ENCODE measurements around the gene MAPKAP1.

Gene MAPKAP1

GRCh38 chr9:125426926-125427325, 280.1 kb downstream of the MAPKAP1 start:
- CTCF ChIA-PET: interaction anchor here (0.6 to 1.5 kb wide), 3 partner anchors 13 to 806 kb away, joined by 3 read pairs; no protein-coding TSS in a partner anchor
- TF ChIP-seq BHLHE40 (IDR thresholded peaks at IDR 0.05; ENCODE audit: borderline replicate concordance) (no peak), LEF1 (IDR thresholded peaks at IDR 0.05; ENCODE audit: borderline replicate concordance) (no peak), FOXK2 (IDR thresholded peaks at IDR 0.05) (no peak), ARNT (IDR thresholded peaks at IDR 0.05) (no peak), TARDBP (IDR thresholded peaks at IDR 0.05) (no peak), SP1 (IDR thresholded peaks at IDR 0.05) (no peak)
- no peak for DNase-seq (ENCODE audit: extremely low spot score)
- POLR2A ChIA-PET: no interaction called here

GRCh38 chr9:125425901-125426515, 281.0 kb downstream of the MAPKAP1 start:
- ChIA-PET CTCF (interaction anchor here (0.9 kb wide), 1 partner anchor 137 kb away, joined by 3 read pairs; no protein-coding TSS in a partner anchor), POLR2A (no interaction called here)
- no peak for TF ChIP-seq FOXA1 (IDR thresholded peaks at IDR 0.05)
- no peak for TF ChIP-seq ARNT (IDR thresholded peaks at IDR 0.05)
- TF ChIP-seq SP1 (IDR thresholded peaks at IDR 0.05): no peak
- TF ChIP-seq PKNOX1 (IDR thresholded peaks at IDR 0.05): no peak
- no peak for TF ChIP-seq FOXK2 (IDR thresholded peaks at IDR 0.05)
- no peak for TF ChIP-seq CTBP1 (IDR thresholded peaks at IDR 0.05; ENCODE audit: borderline replicate concordance)
- TF ChIP-seq BHLHE40 (IDR thresholded peaks at IDR 0.05; ENCODE audit: borderline replicate concordance): no peak
- no peak for TF ChIP-seq ELF4 (IDR thresholded peaks at IDR 0.05)
- no peak for TF ChIP-seq SUZ12 (IDR thresholded peaks at IDR 0.05)
- TF ChIP-seq FOXM1 (IDR thresholded peaks at IDR 0.05; ENCODE audit: borderline replicate concordance): no peak
- TF ChIP-seq NFRKB (IDR thresholded peaks at IDR 0.05): no peak
- TF ChIP-seq LEF1 (IDR thresholded peaks at IDR 0.05; ENCODE audit: borderline replicate concordance): no peak
- TF ChIP-seq ZNF384 (IDR thresholded peaks at IDR 0.05): no peak
- no peak for TF ChIP-seq HDGF (IDR thresholded peaks at IDR 0.05; ENCODE audit: borderline replicate concordance)
- TF ChIP-seq TARDBP (IDR thresholded peaks at IDR 0.05): no peak
- no peak for TF ChIP-seq L3MBTL2 (conservative IDR thresholded peaks at IDR 0.05)
- DNase-seq (ENCODE audit: extremely low spot score): no peak

GRCh38 chr9:125425170-125425897, 281.7 kb downstream of the MAPKAP1 start:
- POLR2A ChIA-PET: no interaction called here
- no peak for DNase-seq (ENCODE audit: extremely low spot score)
- CTCF ChIA-PET: interaction anchor here (0.6 to 0.9 kb wide), 2 partner anchors 138 to 868 kb away, joined by 3 read pairs; no protein-coding TSS in a partner anchor
- TF ChIP-seq SUZ12 (IDR thresholded peaks at IDR 0.05): no peak
- TF ChIP-seq NFRKB (IDR thresholded peaks at IDR 0.05): no peak
- no peak for TF ChIP-seq ARNT (IDR thresholded peaks at IDR 0.05)
- no peak for TF ChIP-seq ZNF384 (IDR thresholded peaks at IDR 0.05)
- TF ChIP-seq FOXM1 (IDR thresholded peaks at IDR 0.05; ENCODE audit: borderline replicate concordance): no peak
- no peak for TF ChIP-seq BHLHE40 (IDR thresholded peaks at IDR 0.05; ENCODE audit: borderline replicate concordance)
- TF ChIP-seq TARDBP (IDR thresholded peaks at IDR 0.05): no peak
- TF ChIP-seq CTBP1 (IDR thresholded peaks at IDR 0.05; ENCODE audit: borderline replicate concordance): no peak
- TF ChIP-seq L3MBTL2 (conservative IDR thresholded peaks at IDR 0.05): no peak
- TF ChIP-seq PKNOX1 (IDR thresholded peaks at IDR 0.05): no peak
- TF ChIP-seq LEF1 (IDR thresholded peaks at IDR 0.05; ENCODE audit: borderline replicate concordance): no peak
- TF ChIP-seq HDGF (IDR thresholded peaks at IDR 0.05; ENCODE audit: borderline replicate concordance): no peak
- TF ChIP-seq FOXA1 (IDR thresholded peaks at IDR 0.05): no peak
- TF ChIP-seq ELF4 (IDR thresholded peaks at IDR 0.05): no peak

GRCh38 chr9:125423964-125424363, 283.0 kb downstream of the MAPKAP1 start:
- ChIA-PET CTCF (no interaction called here), POLR2A (no interaction called here)
- DNase-seq (ENCODE audit: extremely low spot score): no peak
- TF ChIP-seq FOXM1 (IDR thresholded peaks at IDR 0.05; ENCODE audit: borderline replicate concordance) (no peak), PKNOX1 (IDR thresholded peaks at IDR 0.05) (no peak), NFRKB (IDR thresholded peaks at IDR 0.05) (no peak), HDGF (IDR thresholded peaks at IDR 0.05; ENCODE audit: borderline replicate concordance) (no peak), ARNT (IDR thresholded peaks at IDR 0.05) (no peak), FOXA1 (IDR thresholded peaks at IDR 0.05) (no peak), TARDBP (IDR thresholded peaks at IDR 0.05) (no peak), ZNF384 (IDR thresholded peaks at IDR 0.05) (no peak), LEF1 (IDR thresholded peaks at IDR 0.05; ENCODE audit: borderline replicate concordance) (no peak), ELF4 (IDR thresholded peaks at IDR 0.05) (no peak), L3MBTL2 (conservative IDR thresholded peaks at IDR 0.05) (no peak)

GRCh38 chr9:125422853-125423252, 284.2 kb downstream of the MAPKAP1 start:
- TF ChIP-seq SUZ12 (IDR thresholded peaks at IDR 0.05) (no peak), CTBP1 (IDR thresholded peaks at IDR 0.05; ENCODE audit: borderline replicate concordance) (no peak), HDGF (IDR thresholded peaks at IDR 0.05; ENCODE audit: borderline replicate concordance) (no peak), SP1 (IDR thresholded peaks at IDR 0.05) (no peak), BHLHE40 (IDR thresholded peaks at IDR 0.05; ENCODE audit: borderline replicate concordance) (no peak), ARNT (IDR thresholded peaks at IDR 0.05) (no peak), TARDBP (IDR thresholded peaks at IDR 0.05) (no peak), NFRKB (IDR thresholded peaks at IDR 0.05) (no peak)
- no peak for DNase-seq (ENCODE audit: extremely low spot score)
- CTCF ChIA-PET: interaction anchor here (0.6 kb wide), 1 partner anchor 19 kb away, joined by 3 read pairs; no protein-coding TSS in a partner anchor
- POLR2A ChIA-PET: interaction anchor here (0.7 kb wide), 1 partner anchor 13 kb away, joined by 3 read pairs; no protein-coding TSS in a partner anchor

Data from HEK293T (cell line).